IMR-90 (cell line): Measurements from ENCODE around the gene TCF4. TPM values are rescaled to one million over a fixed set of nuclear protein-coding genes. Genes with fewer than 3 reads are reported as not detected.

ENCODE experiments used
- ATAC-seq: fragments of 200-7000 bp; cut with Tn5 transposase; 2 replicates; pipeline ENCODE4 v1.9.1; 2020; ENCODE audit warnings: low read depth, mild to moderate bottlenecking, moderate library complexity
- BruUV-seq: library from RNA; stranded (reverse); fragments of 400-500 nt; replicated peaks from 2 replicates; lab custom pipeline; 2021; lab: Mats Ljungman, UMichigan
- CTCF ChIA-PET: fragments of 300-600 bp; formaldehyde crosslinking; extraction: SDS; loops from one replicate; lab custom pipeline; 2021; ENCODE audit warnings: antibody characterized with exemption; lab: Yijun Ruan, JAX
- POLR2A ChIA-PET: fragments of 300-600 bp; sonication (Branson Sonifier 250); formaldehyde crosslinking; loops from one replicate; lab custom pipeline; 2022; ENCODE audit warnings: antibody characterized with exemption; ENCODE audit not compliant: unreplicated experiment; lab: Charles Lee
- DNase-seq: peaks from one replicate; pipeline ENCODE4 v3.0.0; 2013
- H2AFZ ChIP-seq: replicated peaks from 2 replicates; pipeline ENCODE3; 2013; ENCODE audit warnings: low read length, mild to moderate bottlenecking; ENCODE audit not compliant: poor library complexity
- H2AK5ac ChIP-seq: 2 replicates; pipeline ENCODE4 v1.6.1; 2013; ENCODE audit warnings: low read depth, low read length, inconsistent platforms
- H2AK9ac ChIP-seq: replicated peaks from 2 replicates; pipeline ENCODE3; 2013; ENCODE audit warnings: mild to moderate bottlenecking, low read depth, low read length, moderate library complexity; ENCODE audit not compliant: poor library complexity
- H2BK120ac ChIP-seq: 2 replicates; pipeline ENCODE4 v1.6.1; 2013; ENCODE audit warnings: low read depth, low read length, inconsistent platforms
- H2BK15ac ChIP-seq: 3 replicates; pipeline ENCODE4 v1.6.1; 2013; ENCODE audit warnings: low read depth, low read length, inconsistent platforms
- H2BK20ac ChIP-seq: 2 replicates; pipeline ENCODE4 v1.6.1; 2013; ENCODE audit warnings: low read depth, mild to moderate bottlenecking, inconsistent platforms, low read length, moderate library complexity
- H2BK5ac ChIP-seq: 2 replicates; pipeline ENCODE4 v1.6.1; 2013; ENCODE audit warnings: mild to moderate bottlenecking, low read depth, low read length, inconsistent platforms; ENCODE audit not compliant: poor library complexity, severe bottlenecking
- H3K14ac ChIP-seq: replicated peaks from 2 replicates; pipeline ENCODE4 v1.6.1; 2013; ENCODE audit warnings: low read depth, low read length, inconsistent platforms
- H3K18ac ChIP-seq: 2 replicates; pipeline ENCODE4 v1.6.1; 2013; ENCODE audit warnings: low read depth, low read length, control low read depth
- H3K23ac ChIP-seq: 2 replicates; pipeline ENCODE4 v1.6.1; 2013; ENCODE audit warnings: low read depth, low read length, inconsistent platforms
- H3K27ac ChIP-seq: 2 replicates; pipeline ENCODE4 v1.5.1; 2013; ENCODE audit warnings: mild to moderate bottlenecking, control low read depth, low read length; ENCODE audit not compliant: insufficient read depth
- H3K27me3 ChIP-seq: 2 replicates; pipeline ENCODE4 v1.6.1; 2013; ENCODE audit warnings: low read length; ENCODE audit not compliant: control insufficient read depth, insufficient read depth
- H3K36me3 ChIP-seq: 2 replicates; pipeline ENCODE4 v1.6.1; 2013; ENCODE audit warnings: low read length, mixed read lengths; ENCODE audit not compliant: control insufficient read depth, insufficient read depth
- H3K4ac ChIP-seq: 2 replicates; pipeline ENCODE4 v1.6.1; 2013; ENCODE audit warnings: low read depth, low read length, inconsistent platforms
- H3K4me1 ChIP-seq: 2 replicates; pipeline ENCODE4 v1.6.1; 2013; ENCODE audit warnings: low read length, mixed read lengths; ENCODE audit not compliant: control insufficient read depth, insufficient read depth
- H3K4me2 ChIP-seq: 2 replicates; pipeline ENCODE4 v1.6.1; 2013; ENCODE audit warnings: low read depth, mild to moderate bottlenecking, control low read depth, low read length, moderate library complexity
- H3K4me3 ChIP-seq: 2 replicates; pipeline ENCODE4 v1.5.1; 2013; ENCODE audit warnings: low read depth, mild to moderate bottlenecking, control low read depth, low read length, moderate library complexity; ENCODE audit not compliant: insufficient read depth
- H3K56ac ChIP-seq: 2 replicates; pipeline ENCODE4 v1.6.1; 2013; ENCODE audit warnings: low read length, inconsistent platforms; ENCODE audit not compliant: insufficient read depth; ENCODE audit errors: extremely low read depth
- H3K79me1 ChIP-seq, 2 experiments: 2 replicates each; pipeline ENCODE4 v1.6.1; 2013; ENCODE audit warnings: low read length in 2 of 2, inconsistent platforms in 1 of 2, low read depth in 1 of 2
- H3K9ac ChIP-seq: 2 replicates; pipeline ENCODE4 v1.6.1; 2013; ENCODE audit warnings: low read depth, low read length, control low read depth
- H3K9me1 ChIP-seq: 2 replicates; pipeline ENCODE4 v1.6.1; 2013; ENCODE audit warnings: low read length, inconsistent platforms; ENCODE audit not compliant: insufficient read depth
- H3K9me3 ChIP-seq: 2 replicates; pipeline ENCODE4 v1.6.1; 2013; ENCODE audit warnings: low read length; ENCODE audit not compliant: control insufficient read depth, insufficient read depth
- H4K20me1 ChIP-seq: 2 replicates; pipeline ENCODE4 v1.6.1; 2013; ENCODE audit warnings: low read length, inconsistent platforms; ENCODE audit not compliant: insufficient read depth
- H4K5ac ChIP-seq: 2 replicates; pipeline ENCODE4 v1.6.1; 2013; ENCODE audit warnings: mild to moderate bottlenecking, low read depth, low read length, control low read depth
- H4K8ac ChIP-seq, 2 experiments: 2 replicates each; pipeline ENCODE4 v1.6.1; 2013; ENCODE audit warnings: low read depth in 2 of 2, low read length in 2 of 2, control low read depth in 1 of 2, inconsistent platforms in 1 of 2
- H4K91ac ChIP-seq: 2 replicates; pipeline ENCODE4 v1.6.1; 2013; ENCODE audit warnings: low read depth, low read length, inconsistent platforms; ENCODE audit not compliant: insufficient read depth
- MXI1 ChIP-seq: IDR thresholded peaks from 2 replicates; pipeline ENCODE4 v1.6.1; 2012; ENCODE audit warnings: low read depth, mild to moderate bottlenecking, low read length, moderate library complexity, borderline replicate concordance
- NFE2L2 ChIP-seq: fragments of 150-350 bp; IDR thresholded peaks from 2 replicates; pipeline ENCODE4 v1.6.1; 2016; ENCODE audit warnings: low read depth, mild to moderate bottlenecking, low read length
- POLR2A ChIP-seq: IDR thresholded peaks from 2 replicates; pipeline ENCODE4 v1.6.1; 2012; ENCODE audit warnings: mild to moderate bottlenecking, low read depth, low read length
- SMC3 ChIP-seq: fragments of 150-350 bp; IDR thresholded peaks from 2 replicates; pipeline ENCODE4 v1.6.1; 2016; ENCODE audit warnings: low read depth, mild to moderate bottlenecking, antibody characterized with exemption, low read length, moderate library complexity
- WGBS, 2 experiments: methylation state at CpG; one replicate each; pipeline versions ENCODE4 v1.1.5 to v1.1.7; 2013; ENCODE audit warnings: missing lambda C conversion rate in 2 of 2; ENCODE audit not compliant: insufficient read length in 1 of 2; ENCODE audit errors: extremely low coverage in 2 of 2; 5-methylcytosine and 5-hydroxymethylcytosine counted together
- dilution Hi-C: fragments of 300-500 bp; cut with HindIII; formaldehyde crosslinking; loops from one replicate; pipeline ENCODE4 v1.14.3; 2018; ENCODE audit warnings: low sequenced_read_pairs; ENCODE audit not compliant: unreplicated experiment
- in situ Hi-C: fragments of 300-500 bp; cut with MboI; formaldehyde crosslinking; loops from 3 replicates; pipeline ENCODE4 v1.14.3; 2019; ENCODE audit warnings: low sequenced_read_pairs, inconsistent platforms, mixed read lengths
- intact Hi-C: fragments of 100-400 bp; cut with micrococcal nuclease; formaldehyde crosslinking; loops from 2 replicates; pipeline ENCODE4 v1.10.0; 2022
- polyA plus RNA-seq, 3 experiments: library from polyadenylated mRNA; depleted of rRNA; stranded (reverse); fragments of >200 nt; gene quantifications; 2 replicates each; pipeline ENCODE4 v1.2.3, GENCODE V29; 2012; ENCODE audit warnings: low replicate concordance in 1 of 3
- total RNA-seq: library from RNA; depleted of rRNA; stranded (reverse); fragments of >200 nt; gene quantifications from 2 replicates; pipeline ENCODE4 v1.2.3, GENCODE V29; 2012
- TF ChIP-seq, protein P1 (sequence below): fragments of 150-350 bp; IDR thresholded peaks from 2 replicates; pipeline ENCODE4 v1.6.1; 2017; ENCODE audit warnings: mild to moderate bottlenecking, antibody characterized with exemption, low read length, low read depth
- TF ChIP-seq, protein P2 (sequence below): conservative IDR thresholded peaks from 2 replicates; pipeline ENCODE4 v1.5.1; 2012; ENCODE audit warnings: mild to moderate bottlenecking, low read depth, low read length, improper control_type of control experiment

The TCF4 gene
- total and polyA plus RNA-seq, 2 of the 4 experiments (the other 2 are of a cell fraction) = 30.0 to 87.1 TPM

DNA sequence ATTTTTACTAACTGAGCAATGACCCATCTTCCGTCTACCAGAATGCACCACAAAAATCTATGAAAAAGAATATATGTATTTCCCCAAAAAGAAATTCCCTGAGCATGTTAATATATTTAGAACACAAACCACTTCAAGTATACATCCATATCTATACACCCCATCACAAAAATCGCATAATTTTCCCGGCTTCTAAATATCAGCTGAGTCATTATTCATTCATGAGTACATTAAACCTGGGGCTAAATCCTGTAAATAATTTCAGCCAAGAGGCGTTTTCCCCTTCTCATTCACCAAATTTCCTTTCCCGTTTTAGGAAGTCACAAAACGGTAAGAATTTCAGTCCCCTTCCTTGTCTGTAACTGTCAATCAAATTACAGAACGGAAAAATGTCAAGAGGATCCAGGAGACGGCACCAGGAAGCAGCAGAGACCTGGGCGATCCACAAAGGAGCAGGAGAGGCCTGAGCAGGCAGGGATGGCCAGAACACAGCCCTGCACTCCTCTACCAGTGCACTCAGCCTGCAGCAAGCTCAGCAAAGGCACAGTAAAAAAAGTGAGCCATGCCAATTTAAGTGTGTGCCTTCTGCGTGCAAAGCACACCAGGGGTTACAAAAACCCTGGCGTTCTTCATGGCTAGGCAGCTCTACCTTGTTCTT, 300.7 kb downstream of the TCF4 start:
- Histone ChIP-seq H2AK9ac (no peak overlapping the region), H3K23ac (0 out of 2 replicates have a peak overlapping the region, but pooled peaks have one; percentile 34), H2BK20ac (no peak overlapping the region), H3K4ac (no peak overlapping the region), H4K91ac (no peak overlapping the region), H4K20me1 (peaks cover 7% of the 10 kb centered on the region; the same call in 1 of the 2 replicates), H3K4me3 (no peak overlapping the region), H3K9ac (no peak overlapping the region), H3K79me1 (peaks cover 26 to 70% of the 10 kb centered on the region in 2 experiments), H3K27me3 (no peaks in the 10 kb centered on the region), H2BK5ac (no peak overlapping the region), H3K4me1 (peaks cover 5% of the 10 kb centered on the region), H2BK120ac (no peak overlapping the region), H4K5ac (no peak overlapping the region), H2AK5ac (no peak overlapping the region), H2BK15ac (no peak overlapping the region), H3K4me2 (no peak overlapping the region), H4K8ac (no peak overlapping the region), H3K56ac (no peak overlapping the region), H3K9me1 (peaks cover 13% of the 10 kb centered on the region; the same call in 1 of the 2 replicates), H3K14ac (no peak overlapping the region), H3K27ac (no peak overlapping the region), H3K18ac (no peak overlapping the region), H3K36me3 (no peaks in the 10 kb centered on the region), H2AFZ (no peak overlapping the region), H3K9me3 (no peaks in the 10 kb centered on the region)
- dilution Hi-C loops = no loop called here
- in situ Hi-C loops = no loop called here
- ATAC-seq (no peak), DNase-seq (no peak)
- 82 to 100% methylated on average over 1 to 6 of the region's 11 CpGs for WGBS, 2 experiments
- intact Hi-C loops = no loop called here
- ChIA-PET CTCF (interaction anchor here (1.6 kb wide), 1 partner anchor 13 kb away, joined by 4 read pairs; no protein-coding TSS in a partner anchor), POLR2A (no interaction called here)
- BruUV-seq = no TSS peak
- TF ChIP-seq, protein P1, sequence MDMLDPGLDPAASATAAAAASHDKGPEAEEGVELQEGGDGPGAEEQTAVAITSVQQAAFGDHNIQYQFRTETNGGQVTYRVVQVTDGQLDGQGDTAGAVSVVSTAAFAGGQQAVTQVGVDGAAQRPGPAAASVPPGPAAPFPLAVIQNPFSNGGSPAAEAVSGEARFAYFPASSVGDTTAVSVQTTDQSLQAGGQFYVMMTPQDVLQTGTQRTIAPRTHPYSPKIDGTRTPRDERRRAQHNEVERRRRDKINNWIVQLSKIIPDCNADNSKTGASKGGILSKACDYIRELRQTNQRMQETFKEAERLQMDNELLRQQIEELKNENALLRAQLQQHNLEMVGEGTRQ = no peak
- TF ChIP-seq POLR2A = no peak
- no peak for TF ChIP-seq SMC3
- 0 out of 2 replicates have a peak, but pooled peaks have one; percentile 29 for TF ChIP-seq NFE2L2
- no peak for TF ChIP-seq MXI1
- TF ChIP-seq, protein P2, sequence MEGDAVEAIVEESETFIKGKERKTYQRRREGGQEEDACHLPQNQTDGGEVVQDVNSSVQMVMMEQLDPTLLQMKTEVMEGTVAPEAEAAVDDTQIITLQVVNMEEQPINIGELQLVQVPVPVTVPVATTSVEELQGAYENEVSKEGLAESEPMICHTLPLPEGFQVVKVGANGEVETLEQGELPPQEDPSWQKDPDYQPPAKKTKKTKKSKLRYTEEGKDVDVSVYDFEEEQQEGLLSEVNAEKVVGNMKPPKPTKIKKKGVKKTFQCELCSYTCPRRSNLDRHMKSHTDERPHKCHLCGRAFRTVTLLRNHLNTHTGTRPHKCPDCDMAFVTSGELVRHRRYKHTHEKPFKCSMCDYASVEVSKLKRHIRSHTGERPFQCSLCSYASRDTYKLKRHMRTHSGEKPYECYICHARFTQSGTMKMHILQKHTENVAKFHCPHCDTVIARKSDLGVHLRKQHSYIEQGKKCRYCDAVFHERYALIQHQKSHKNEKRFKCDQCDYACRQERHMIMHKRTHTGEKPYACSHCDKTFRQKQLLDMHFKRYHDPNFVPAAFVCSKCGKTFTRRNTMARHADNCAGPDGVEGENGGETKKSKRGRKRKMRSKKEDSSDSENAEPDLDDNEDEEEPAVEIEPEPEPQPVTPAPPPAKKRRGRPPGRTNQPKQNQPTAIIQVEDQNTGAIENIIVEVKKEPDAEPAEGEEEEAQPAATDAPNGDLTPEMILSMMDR = no peak
